ENCODE results near the gene ELMO1. TPM values are rescaled to one million over a fixed set of nuclear protein-coding genes. Genes with fewer than 3 reads are reported as not detected.

Gene ELMO1
- total RNA-seq, 1 experiment from 2014 or later: 0.45 TPM

DNA sequence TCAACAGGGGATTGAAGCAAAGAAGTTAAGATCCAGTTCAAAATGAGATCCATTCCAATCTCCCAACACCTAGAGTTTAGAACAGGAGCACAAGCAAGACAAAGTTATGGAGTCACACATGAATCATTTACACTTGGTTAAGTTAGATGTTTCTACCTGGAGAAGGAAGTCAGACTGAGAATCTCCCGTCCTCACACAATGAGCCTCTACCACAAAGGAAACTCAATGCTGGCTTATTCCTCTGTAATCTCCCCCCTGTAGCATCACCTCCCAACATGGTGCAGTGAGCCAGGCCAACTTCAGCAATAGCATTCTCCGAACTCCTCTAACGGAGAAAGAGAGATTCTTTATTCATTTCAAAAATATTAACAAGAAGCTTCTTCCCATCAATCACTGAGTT is 82.2 kb downstream of the ELMO1 start:
- in situ Hi-C loops (cut with HindIII; ENCODE audit: low pct_unique_long_range_greater_than_20kb, low sequenced_read_pairs): no loop called here
- DNase-seq (ENCODE audit: low read depth, low spot score): no peak

GRCh38 chr7:37365405-37365804 is 83.3 kb downstream of the ELMO1 start:
- in situ Hi-C loops (cut with HindIII; ENCODE audit: low pct_unique_long_range_greater_than_20kb, low sequenced_read_pairs): no loop called here
- no peak for DNase-seq (ENCODE audit: low read depth, low spot score)

GRCh38 chr7:37364856-37365255 is 83.8 kb downstream of the ELMO1 start:
- DNase-seq (ENCODE audit: low read depth, low spot score): no peak
- in situ Hi-C loops (cut with HindIII; ENCODE audit: low pct_unique_long_range_greater_than_20kb, low sequenced_read_pairs): no loop called here

DNA sequence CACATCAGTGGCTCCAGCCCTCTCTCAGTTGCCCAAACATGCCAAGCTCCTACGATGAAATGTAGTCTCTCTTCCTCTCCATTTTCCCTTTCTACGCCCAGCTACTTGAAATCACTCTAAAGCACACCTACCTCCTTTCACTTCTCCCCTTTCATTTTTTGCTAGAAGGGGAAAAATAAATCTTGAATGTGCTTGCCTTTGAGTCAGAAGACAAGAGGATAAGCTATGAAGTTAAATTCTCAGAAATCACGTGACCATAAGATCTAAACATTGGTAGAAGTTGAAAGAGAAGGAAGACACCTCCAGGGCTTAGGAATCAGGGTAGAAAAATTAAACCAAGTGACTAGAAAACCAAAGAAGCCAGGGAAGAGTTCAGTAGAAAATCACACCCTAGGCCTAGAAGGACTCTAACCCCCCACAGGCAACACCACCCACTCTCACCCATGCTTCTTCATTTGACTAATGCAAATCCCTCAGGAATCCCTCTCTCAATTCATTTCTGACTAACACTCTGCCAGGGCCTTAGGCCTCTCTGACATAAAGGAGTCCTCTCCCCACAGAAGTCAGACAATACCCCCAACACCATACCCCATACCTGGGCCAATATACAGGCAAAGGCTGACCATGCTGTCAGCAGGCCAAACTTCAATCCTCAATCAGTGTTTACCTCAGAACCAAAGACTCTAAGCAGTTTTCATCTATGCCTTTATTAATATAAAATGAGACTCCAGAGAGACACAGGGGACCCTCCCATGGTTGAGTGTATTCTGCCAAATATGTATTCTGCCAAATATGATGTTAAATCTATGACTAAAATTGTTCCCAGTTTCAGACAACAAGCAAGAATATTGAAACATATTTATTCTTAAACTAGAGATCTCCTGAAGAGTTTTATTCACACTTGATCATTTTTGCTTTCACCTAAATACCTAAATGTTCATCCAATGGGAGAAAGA is 84.8 kb downstream of the ELMO1 start:
- DNase-seq (ENCODE audit: low read depth, low spot score): no peak
- in situ Hi-C loops (cut with HindIII; ENCODE audit: low pct_unique_long_range_greater_than_20kb, low sequenced_read_pairs): no loop called here

DNA sequence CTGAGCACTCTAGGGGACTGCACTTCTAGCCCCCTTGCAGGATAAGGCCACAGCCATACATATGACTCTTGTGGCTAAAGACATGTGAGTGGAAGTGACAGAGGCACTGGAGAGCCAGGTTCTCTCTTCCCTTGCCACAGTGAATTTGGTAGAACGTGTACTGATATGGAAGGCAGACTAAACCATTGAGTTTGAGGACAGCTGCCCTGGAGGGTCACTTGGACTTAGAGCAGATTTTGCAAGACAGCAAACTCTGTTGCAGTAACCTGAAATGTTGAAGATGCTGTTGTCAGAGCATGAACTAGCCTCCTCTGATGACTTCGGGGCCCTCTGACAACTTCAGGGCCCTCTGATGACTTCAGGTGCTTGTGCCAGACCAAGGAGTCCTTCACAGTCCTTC is 85.9 kb downstream of the ELMO1 start:
- no peak for DNase-seq (ENCODE audit: low read depth, low spot score)
- in situ Hi-C loops (cut with HindIII; ENCODE audit: low pct_unique_long_range_greater_than_20kb, low sequenced_read_pairs): no loop called here

- DNase-seq (ENCODE audit: low read depth, low spot score): no peak
- in situ Hi-C loops (cut with HindIII; ENCODE audit: low pct_unique_long_range_greater_than_20kb, low sequenced_read_pairs): no loop called here
Measured at GRCh38 chr7:37360484-37360883, 88.2 kb downstream of the ELMO1 start.

DNA sequence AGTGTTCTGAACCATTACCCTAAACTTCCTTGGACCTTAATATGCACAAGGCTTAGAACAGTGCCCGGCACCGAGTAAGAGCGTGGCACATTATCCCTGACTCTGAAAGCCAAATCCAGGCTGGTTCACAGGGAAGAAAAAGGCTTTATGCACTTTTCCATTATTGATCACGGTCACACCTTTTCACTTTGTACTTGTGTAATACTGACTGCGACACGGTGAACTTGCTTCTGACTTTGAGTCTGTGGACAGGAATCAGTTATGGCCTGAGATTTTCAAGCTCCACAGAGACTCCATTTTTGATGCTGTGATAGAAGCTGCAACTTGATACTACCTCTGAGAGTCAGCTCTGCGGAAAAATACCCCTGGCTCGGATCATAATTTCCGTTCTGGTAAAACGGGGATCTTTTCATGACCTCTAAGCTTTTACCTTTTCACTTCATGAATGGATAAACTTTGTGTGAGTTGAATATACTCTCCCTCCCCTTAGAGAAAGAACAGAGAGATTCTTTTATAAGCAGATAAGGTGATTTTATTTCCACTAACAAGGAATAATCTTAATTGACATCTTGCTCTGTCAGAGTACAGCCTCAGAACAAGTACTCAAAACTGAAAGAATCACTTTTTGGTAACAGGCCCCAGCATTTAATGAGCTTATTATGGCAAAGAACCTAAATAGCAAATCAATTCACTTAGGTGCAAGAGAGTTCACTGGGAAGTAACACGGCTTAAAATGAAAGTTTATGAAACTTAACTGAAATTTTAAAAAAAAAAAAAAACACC is 88.8 kb downstream of the ELMO1 start:
- in situ Hi-C loops (cut with HindIII; ENCODE audit: low pct_unique_long_range_greater_than_20kb, low sequenced_read_pairs): no loop called here
- DNase-seq (ENCODE audit: low read depth, low spot score): no peak

- in situ Hi-C loops (cut with HindIII; ENCODE audit: low pct_unique_long_range_greater_than_20kb, low sequenced_read_pairs): no loop called here
- no peak for DNase-seq (ENCODE audit: low read depth, low spot score)
Measured at GRCh38 chr7:37359180-37359579, 89.5 kb downstream of the ELMO1 start.

DNA sequence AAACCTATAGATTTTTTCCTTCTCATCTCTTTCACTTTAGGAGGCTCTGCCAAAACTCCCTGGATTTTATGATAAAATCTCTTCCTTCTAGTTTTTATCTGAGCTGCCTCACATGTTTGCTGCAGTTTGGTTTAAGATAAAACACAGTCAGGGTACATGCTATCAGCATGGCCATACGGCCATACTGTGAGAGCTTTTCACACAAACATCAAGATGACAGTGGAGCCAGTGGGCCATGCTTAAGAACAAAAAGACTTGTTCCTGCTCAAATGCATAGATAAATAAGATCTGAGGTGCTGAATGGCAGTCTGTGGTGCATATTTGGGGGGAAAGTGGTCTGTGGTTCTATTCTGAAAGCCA is 91.0 kb downstream of the ELMO1 start:
- in situ Hi-C loops (cut with HindIII; ENCODE audit: low pct_unique_long_range_greater_than_20kb, low sequenced_read_pairs): no loop called here
- DNase-seq (ENCODE audit: low read depth, low spot score): no peak

- DNase-seq (ENCODE audit: low read depth, low spot score): no peak
- in situ Hi-C loops (cut with HindIII; ENCODE audit: low pct_unique_long_range_greater_than_20kb, low sequenced_read_pairs): no loop called here
Measured at GRCh38 chr7:37356911-37357636, 91.6 kb downstream of the ELMO1 start.

DNA sequence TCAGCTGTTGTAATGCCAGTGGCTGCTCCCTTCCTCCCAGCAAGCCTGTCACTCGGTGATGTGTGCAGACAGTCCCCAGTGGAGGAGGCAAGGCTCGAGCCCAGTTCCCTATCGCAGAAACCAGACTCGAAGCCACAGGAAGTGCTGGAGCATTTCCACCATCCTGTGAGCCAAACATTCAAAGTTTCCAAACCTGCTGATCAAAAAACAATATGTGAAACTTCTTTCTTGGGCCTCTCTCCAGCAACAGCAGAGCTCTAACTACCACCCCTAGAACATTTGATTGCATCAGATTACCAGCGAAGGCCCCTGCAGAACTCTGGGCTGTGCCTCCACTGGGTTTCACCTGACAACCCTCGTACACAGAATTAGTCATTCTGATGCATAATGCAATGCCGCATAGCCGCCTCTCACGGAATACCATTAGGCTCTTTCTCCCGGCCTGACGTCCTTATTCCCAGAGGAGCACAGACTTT is 94.0 kb downstream of the ELMO1 start:
- in situ Hi-C loops (cut with HindIII; ENCODE audit: low pct_unique_long_range_greater_than_20kb, low sequenced_read_pairs): no loop called here
- DNase-seq (ENCODE audit: low read depth, low spot score): no peak

DNA sequence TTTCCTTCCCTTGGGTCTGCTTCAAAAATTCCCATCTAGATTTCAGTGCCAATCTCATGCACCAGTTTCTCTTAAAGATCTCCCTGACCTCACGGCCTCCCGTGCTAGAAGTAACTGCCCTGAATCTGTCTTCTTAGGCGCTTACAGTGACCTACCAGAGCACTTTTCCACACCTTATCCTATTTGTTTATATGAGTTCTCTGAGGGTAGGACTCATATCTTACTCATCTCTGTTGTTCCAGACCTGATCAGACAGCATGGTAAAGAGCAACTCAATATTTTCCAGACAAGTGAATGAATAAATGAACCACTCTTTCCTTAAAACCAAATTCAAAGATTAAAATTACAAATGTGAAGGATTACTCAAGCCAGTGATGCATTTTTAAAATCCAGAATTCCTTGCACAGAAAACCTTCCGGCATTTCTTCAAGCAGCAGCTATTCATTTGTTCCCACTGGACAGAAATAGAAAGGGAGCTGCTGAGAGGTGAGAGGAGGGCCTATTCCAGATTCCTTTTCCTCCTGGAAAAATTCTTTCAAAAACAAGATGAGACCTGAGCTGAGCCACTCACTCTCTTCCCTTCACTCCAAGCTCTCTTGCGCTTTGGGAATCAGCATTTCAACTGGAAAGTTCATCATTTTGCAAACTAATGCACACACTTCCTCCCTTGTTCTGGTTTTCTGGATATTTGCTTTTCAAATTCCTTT is 94.6 kb downstream of the ELMO1 start:
- no peak for DNase-seq (ENCODE audit: low read depth, low spot score)
- in situ Hi-C loops (cut with HindIII; ENCODE audit: low pct_unique_long_range_greater_than_20kb, low sequenced_read_pairs): no loop called here

- in situ Hi-C loops (cut with HindIII; ENCODE audit: low pct_unique_long_range_greater_than_20kb, low sequenced_read_pairs): no loop called here
- peak; percentile 74 for DNase-seq (ENCODE audit: low read depth, low spot score)
Measured at GRCh38 chr7:37352974-37353948, 95.4 kb downstream of the ELMO1 start.

DNA sequence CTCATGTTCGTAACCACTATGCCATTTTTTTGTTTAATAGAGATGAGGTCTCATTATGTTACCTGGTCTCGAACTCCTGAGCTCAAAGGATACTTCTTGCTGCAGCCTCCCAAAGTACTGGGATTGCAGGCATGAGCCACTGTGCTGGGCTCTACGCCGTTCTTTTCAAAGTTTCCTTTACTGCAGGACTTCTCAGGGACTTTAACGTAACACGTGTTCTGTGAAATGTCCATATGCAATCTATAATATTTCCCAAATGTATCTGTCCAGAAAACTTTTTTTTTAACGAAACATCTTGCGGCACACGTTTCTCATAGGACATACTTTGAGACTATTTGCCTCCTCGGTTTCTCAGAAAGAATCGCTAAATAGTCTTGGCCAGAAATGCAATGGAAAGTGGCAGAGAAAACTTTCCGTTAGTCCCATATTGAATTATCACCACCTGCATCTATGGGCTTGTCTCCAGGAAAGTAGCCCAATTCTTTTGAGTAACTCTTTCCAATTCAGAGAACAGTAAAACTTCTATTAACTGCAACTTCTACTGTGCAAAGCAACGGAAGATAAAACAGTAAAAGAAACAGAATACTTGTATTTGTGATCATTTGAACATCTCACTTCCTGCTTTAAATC is 96.3 kb downstream of the ELMO1 start:
- no peak for DNase-seq (ENCODE audit: low read depth, low spot score)
- in situ Hi-C loops (cut with HindIII; ENCODE audit: low pct_unique_long_range_greater_than_20kb, low sequenced_read_pairs): no loop called here

DNA sequence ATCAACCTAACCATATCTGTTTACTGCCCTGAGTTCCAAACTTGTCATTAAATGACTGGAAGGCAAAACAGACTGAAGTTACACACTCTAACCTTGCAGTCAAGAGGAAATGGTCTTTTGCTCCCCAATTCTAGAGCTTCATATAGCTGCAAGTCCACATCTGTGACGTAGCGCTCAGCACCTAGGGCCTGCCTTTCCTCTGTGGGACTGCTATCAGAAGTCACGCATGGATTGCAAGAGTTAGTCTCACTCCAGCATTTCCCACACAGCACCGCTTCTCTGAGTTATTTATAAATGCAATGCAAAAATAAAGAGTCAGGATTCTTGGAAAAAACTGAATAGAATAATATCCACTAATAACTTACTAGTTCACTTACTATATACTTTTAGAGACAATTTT is 96.9 kb downstream of the ELMO1 start:
- DNase-seq (ENCODE audit: low read depth, low spot score): no peak
- in situ Hi-C loops (cut with HindIII; ENCODE audit: low pct_unique_long_range_greater_than_20kb, low sequenced_read_pairs): no loop called here

DNA sequence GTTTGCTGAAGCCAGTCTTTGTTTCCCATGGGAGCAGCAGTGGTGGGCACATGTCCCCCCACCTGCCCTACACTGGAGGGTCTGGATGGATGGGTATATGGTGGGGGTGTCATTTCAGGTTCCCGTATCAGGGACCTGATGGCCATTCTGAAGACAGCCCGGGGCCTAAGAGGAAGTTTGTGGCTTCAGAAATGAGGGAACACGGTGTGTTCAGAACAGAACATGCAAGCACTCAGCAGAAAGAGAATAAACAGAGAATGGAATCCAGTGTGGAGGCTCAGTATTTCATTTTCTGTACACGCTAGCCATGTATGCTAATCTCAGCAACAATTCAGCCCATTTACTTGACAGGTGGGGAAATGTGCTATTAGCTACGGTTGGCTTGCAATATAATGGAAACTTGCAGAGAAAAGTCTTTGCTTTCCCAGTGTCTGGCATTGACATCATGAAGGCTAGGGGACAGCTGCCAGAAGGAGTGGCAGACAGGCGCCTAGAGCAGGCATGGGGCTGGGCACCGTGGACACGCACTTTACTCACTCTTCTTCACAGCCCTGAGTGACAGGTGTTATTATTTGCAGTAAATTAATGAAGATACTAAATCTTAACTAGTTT is 98.6 kb downstream of the ELMO1 start:
- no peak for DNase-seq (ENCODE audit: low read depth, low spot score)
- in situ Hi-C loops (cut with HindIII; ENCODE audit: low pct_unique_long_range_greater_than_20kb, low sequenced_read_pairs): no loop called here

Measured in SK-MEL-5 (cell line).